Loucy (cell line): ENCODE data around the gene ZNF564.
"Not testable (repeated sequence)": the region's sequence is repeated elsewhere in the genome, so short reads cannot be mapped to it uniquely, and the experiment has no call there.

Experiments used
- H2AFZ ChIP-seq: fragments of 200-600 bp; sonication (generic); 2 replicates; pipeline ENCODE4 v1.6.0; 2016; ENCODE audit warnings: antibody characterized with exemption, mild to moderate bottlenecking, low read length, moderate library complexity
- H3F3A ChIP-seq: fragments of 200-600 bp; 2 replicates; pipeline ENCODE4 v1.6.0; 2016; ENCODE audit warnings: antibody characterized with exemption, low read depth, mild to moderate bottlenecking
- H3K27me3 ChIP-seq: fragments of 200-600 bp; sonication (generic); 2 replicates; pipeline ENCODE4 v1.6.1; 2014; ENCODE audit warnings: low read length, mild to moderate bottlenecking; ENCODE audit not compliant: insufficient read depth, poor library complexity, severe bottlenecking
- H3K36me3 ChIP-seq: fragments of 200-600 bp; sonication (generic); 2 replicates; pipeline ENCODE4 v1.6.1; 2016; ENCODE audit warnings: low read length; ENCODE audit not compliant: insufficient read depth
- H3K4me1 ChIP-seq: fragments of 200-600 bp; sonication (generic); 2 replicates; pipeline ENCODE4 v1.5.1; 2014; ENCODE audit warnings: low read length, mild to moderate bottlenecking; ENCODE audit not compliant: insufficient read depth, poor library complexity, severe bottlenecking
- H3K4me2 ChIP-seq: fragments of 200-600 bp; sonication (generic); 2 replicates; pipeline ENCODE4 v1.6.0; 2014; ENCODE audit warnings: antibody characterized with exemption, low read length, low read depth, mild to moderate bottlenecking; ENCODE audit not compliant: poor library complexity, severe bottlenecking
- H3K4me3 ChIP-seq: fragments of 200-600 bp; sonication (generic); 2 replicates; pipeline ENCODE4 v1.5.1; 2014; ENCODE audit warnings: low read length, mild to moderate bottlenecking, mixed read lengths; ENCODE audit not compliant: poor library complexity, severe bottlenecking
- H3K79me2 ChIP-seq: fragments of 200-600 bp; sonication (generic); 2 replicates; pipeline ENCODE4 v1.6.1; 2014; ENCODE audit warnings: low read length; ENCODE audit not compliant: insufficient read depth
- H3K9ac ChIP-seq: fragments of 200-600 bp; sonication (generic); 2 replicates; pipeline ENCODE4 v1.6.0; 2014; ENCODE audit warnings: mild to moderate bottlenecking, low read depth, low read length, moderate library complexity; ENCODE audit not compliant: poor library complexity, severe bottlenecking
- H3K9me2 ChIP-seq: fragments of 200-600 bp; sonication (generic); replicated peaks from 2 replicates; pipeline ENCODE4 v1.6.1; 2016; ENCODE audit warnings: low read depth, low read length, mixed read lengths
- H3K9me3 ChIP-seq: fragments of 200-600 bp; sonication (generic); 2 replicates; pipeline ENCODE4 v1.6.1; 2014; ENCODE audit warnings: mild to moderate bottlenecking, antibody characterized with exemption, low read length, low read depth; ENCODE audit not compliant: insufficient read depth
- H4K20me1 ChIP-seq: fragments of 200-600 bp; sonication (generic); 2 replicates; pipeline ENCODE4 v1.6.0; 2014; ENCODE audit warnings: antibody characterized with exemption, low read length, mild to moderate bottlenecking; ENCODE audit not compliant: insufficient read depth, poor library complexity, severe bottlenecking
- CTCF ChIP-seq: fragments of 200-600 bp; sonication (generic); conservative IDR thresholded peaks from 2 replicates; pipeline ENCODE4 v1.5.1; 2014; ENCODE audit warnings: mild to moderate bottlenecking, antibody characterized with exemption, low read length
- EZH2phosphoT487 ChIP-seq: fragments of 200-600 bp; IDR thresholded peaks from 2 replicates; pipeline ENCODE4 v1.6.1; 2018; ENCODE audit warnings: antibody characterized with exemption, mild to moderate bottlenecking, moderate library complexity, borderline replicate concordance

ZNF564 gene

GRCh38 chr19:12578641-12579040 is 27.4 kb upstream of the ZNF564 start:
- Histone ChIP-seq H3K9me3 (no peaks in the 10 kb centered on the region), H3K79me2 (no peaks in the 10 kb centered on the region), H3K4me1 (no peaks in the 10 kb centered on the region), H4K20me1 (no peaks in the 10 kb centered on the region), H3K27me3 (no peaks in the 10 kb centered on the region), H3K4me3 (no peak overlapping the region), H3K36me3 (peaks cover 44% of the 10 kb centered on the region), H3K9me2 (no peaks in the 10 kb centered on the region), H3K4me2 (no peak overlapping the region), H3F3A (no peaks in the 10 kb centered on the region), H2AFZ (no peak overlapping the region), H3K9ac (no peak overlapping the region)
- TF ChIP-seq CTCF (no peak), EZH2phosphoT487 (no peak)

- TF ChIP-seq EZH2phosphoT487 (no peak), CTCF (no peak)
Measured at GRCh38 chr19:12574036-12574435, 22.8 kb upstream of the ZNF564 start.

GRCh38 chr19:12567951-12568350 is 16.7 kb upstream of the ZNF564 start:
- Histone ChIP-seq H2AFZ (no peak overlapping the region), H3K9me3 (no peaks in the 10 kb centered on the region), H4K20me1 (no peaks in the 10 kb centered on the region), H3K9me2 (no peaks in the 10 kb centered on the region), H3K79me2 (no peaks in the 10 kb centered on the region), H3F3A (no peaks in the 10 kb centered on the region), H3K36me3 (no peaks in the 10 kb centered on the region), H3K27me3 (no peaks in the 10 kb centered on the region), H3K4me2 (no peak overlapping the region), H3K4me1 (no peaks in the 10 kb centered on the region), H3K4me3 (no peak overlapping the region), H3K9ac (no peak overlapping the region)
- TF ChIP-seq EZH2phosphoT487 (no peak), CTCF (no peak)

More at GRCh38 chr19:12574036-12574435, 22.8 kb upstream of the ZNF564 start:
- H3K27me3 ChIP-seq, result no peaks in the 10 kb centered on the region
- no peak overlapping the region for H3K9ac ChIP-seq
- H3F3A ChIP-seq, result no peaks in the 10 kb centered on the region
- no peaks in the 10 kb centered on the region for H3K4me1 ChIP-seq
- no peaks in the 10 kb centered on the region for H4K20me1 ChIP-seq
- H3K4me2 ChIP-seq, result no peak overlapping the region
- H3K36me3 ChIP-seq, result peaks cover 12% of the 10 kb centered on the region; the same call in 1 of the 2 replicates
- H3K9me2 ChIP-seq, result no peaks in the 10 kb centered on the region
- H3K4me3 ChIP-seq, result no peak overlapping the region
- no peaks in the 10 kb centered on the region for H3K79me2 ChIP-seq
- no peak overlapping the region for H2AFZ ChIP-seq
- H3K9me3 ChIP-seq, result no peaks in the 10 kb centered on the region

GRCh38 chr19:12566380-12566779 is 15.1 kb upstream of the ZNF564 start:
- not testable (repeated sequence) for H2AFZ ChIP-seq, H3K27me3 ChIP-seq, H3K4me2 ChIP-seq, H3K4me1 ChIP-seq, H3K79me2 ChIP-seq, H3K36me3 ChIP-seq, H3K9me2 ChIP-seq, H3K4me3 ChIP-seq, H4K20me1 ChIP-seq, H3K9ac ChIP-seq, H3K9me3 ChIP-seq, H3F3A ChIP-seq
